Epithelial cell of esophagus (primary cell): Measurements from ENCODE around the gene TRERF1.

Experiments used
- DNase-seq: peaks from one replicate; pipeline ENCODE4 v3.0.0; 2010; ENCODE audit warnings: low read depth
- H3K4me3 ChIP-seq: 2 replicates; pipeline ENCODE4 v1.5.1; 2011; ENCODE audit warnings: mild to moderate bottlenecking, low read length, control low read depth
- TF ChIP-seq, protein P1 (sequence below): IDR thresholded peaks from 2 replicates; pipeline ENCODE4 v1.5.1; 2011; ENCODE audit warnings: low read depth, mild to moderate bottlenecking, low read length, control low read depth, inconsistent platforms; ENCODE audit not compliant: insufficient read depth; ENCODE audit errors: missing control alignments

The TRERF1 gene

GRCh38 chr6:42293386-42293977 is 158.2 kb downstream of the TRERF1 start:
- TF ChIP-seq, protein P1, sequence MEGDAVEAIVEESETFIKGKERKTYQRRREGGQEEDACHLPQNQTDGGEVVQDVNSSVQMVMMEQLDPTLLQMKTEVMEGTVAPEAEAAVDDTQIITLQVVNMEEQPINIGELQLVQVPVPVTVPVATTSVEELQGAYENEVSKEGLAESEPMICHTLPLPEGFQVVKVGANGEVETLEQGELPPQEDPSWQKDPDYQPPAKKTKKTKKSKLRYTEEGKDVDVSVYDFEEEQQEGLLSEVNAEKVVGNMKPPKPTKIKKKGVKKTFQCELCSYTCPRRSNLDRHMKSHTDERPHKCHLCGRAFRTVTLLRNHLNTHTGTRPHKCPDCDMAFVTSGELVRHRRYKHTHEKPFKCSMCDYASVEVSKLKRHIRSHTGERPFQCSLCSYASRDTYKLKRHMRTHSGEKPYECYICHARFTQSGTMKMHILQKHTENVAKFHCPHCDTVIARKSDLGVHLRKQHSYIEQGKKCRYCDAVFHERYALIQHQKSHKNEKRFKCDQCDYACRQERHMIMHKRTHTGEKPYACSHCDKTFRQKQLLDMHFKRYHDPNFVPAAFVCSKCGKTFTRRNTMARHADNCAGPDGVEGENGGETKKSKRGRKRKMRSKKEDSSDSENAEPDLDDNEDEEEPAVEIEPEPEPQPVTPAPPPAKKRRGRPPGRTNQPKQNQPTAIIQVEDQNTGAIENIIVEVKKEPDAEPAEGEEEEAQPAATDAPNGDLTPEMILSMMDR = no peak
- DNase-seq = no peak
- H3K4me3 ChIP-seq = no peak overlapping the region

GRCh38 chr6:42292004-42292740 is 159.6 kb downstream of the TRERF1 start:
- TF ChIP-seq, protein P1 = no peak
- no peak overlapping the region for H3K4me3 ChIP-seq
- DNase-seq = peak; percentile 94

- TF ChIP-seq, protein P1 = no peak
- no peak for DNase-seq
- H3K4me3 ChIP-seq = no peak overlapping the region
Observed at GRCh38 chr6:42287756-42288155, 164.0 kb downstream of the TRERF1 start.

DNA sequence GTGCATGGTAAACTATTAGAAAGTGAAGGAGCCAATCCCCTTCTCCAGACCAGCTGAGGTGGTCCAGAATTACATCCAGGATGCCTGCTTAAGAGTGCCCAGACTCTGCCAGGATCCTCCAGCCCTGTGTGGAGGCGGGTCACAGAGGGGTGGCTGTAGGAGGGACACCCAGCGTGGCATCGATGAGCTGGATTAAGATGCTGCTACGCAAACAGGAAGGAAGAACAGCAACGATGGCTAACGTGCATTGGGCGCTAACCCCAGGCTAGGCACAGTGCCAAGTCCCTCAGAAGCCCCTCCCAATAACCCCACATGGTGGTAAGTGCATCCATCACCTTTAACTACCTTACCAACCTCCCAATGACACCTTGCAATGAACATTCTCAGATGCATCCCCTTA is 170.2 kb downstream of the TRERF1 start:
- DNase-seq = no peak
- H3K4me3 ChIP-seq = no peak overlapping the region
- TF ChIP-seq, protein P1 = no peak

DNA sequence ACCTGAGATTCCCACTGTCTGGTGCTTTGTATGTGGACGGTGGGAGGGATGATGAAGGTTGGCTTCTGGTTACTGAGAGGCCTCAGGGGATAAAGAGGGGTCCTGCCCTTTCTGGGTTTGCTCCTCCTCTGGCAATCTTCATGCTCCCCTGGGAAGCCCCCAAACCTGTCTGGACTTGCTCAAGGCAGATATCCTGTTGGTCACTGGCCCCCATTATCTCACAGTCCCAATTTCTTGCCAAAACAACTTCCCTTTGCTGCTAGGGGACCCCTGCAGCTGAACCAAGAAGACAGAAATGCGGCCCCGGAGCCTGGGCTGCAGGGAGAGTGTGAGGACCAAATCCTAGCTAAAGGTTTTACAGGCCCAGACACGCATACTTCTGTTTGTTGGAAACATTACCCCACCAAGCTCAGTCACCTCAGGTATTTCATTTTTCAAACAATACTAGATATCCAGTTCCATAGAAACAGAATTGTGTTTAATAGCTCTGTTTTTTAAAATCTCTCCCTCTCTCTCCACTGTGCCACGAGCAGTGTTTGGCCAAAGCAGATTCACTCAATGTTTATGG is 170.7 kb downstream of the TRERF1 start:
- peak; percentile 82 for DNase-seq
- TF ChIP-seq, protein P1 = no peak
- no peak overlapping the region for H3K4me3 ChIP-seq

GRCh38 chr6:42279966-42280629 is 171.6 kb downstream of the TRERF1 start:
- no peak overlapping the region for H3K4me3 ChIP-seq
- peak; percentile 34 for DNase-seq
- TF ChIP-seq, protein P1 = no peak
